KMS-11 (cell line): ENCODE measurements around the gene RAET1L.

Experiments
- H2AFZ ChIP-seq: fragments of 200-600 bp; sonication (generic); 2 replicates; pipeline ENCODE4 v1.6.1; 2016; ENCODE audit warnings: antibody characterized with exemption, mixed run types, low read depth
- H3K27ac ChIP-seq: fragments of 200-600 bp; sonication (generic); 2 replicates; pipeline ENCODE4 v1.6.1; 2016; ENCODE audit warnings: mild to moderate bottlenecking, mixed run types
- H3K27me3 ChIP-seq: fragments of 200-600 bp; sonication (generic); 2 replicates; pipeline ENCODE4 v1.6.1; 2017; ENCODE audit warnings: mild to moderate bottlenecking, low read depth, mixed run types, moderate library complexity; ENCODE audit not compliant: insufficient read depth
- H3K36me3 ChIP-seq: fragments of 200-600 bp; sonication (generic); 2 replicates; pipeline ENCODE4 v1.6.1; 2017; ENCODE audit warnings: mild to moderate bottlenecking, mixed run types; ENCODE audit not compliant: insufficient read depth
- H3K4me1 ChIP-seq: fragments of 200-600 bp; sonication (generic); 2 replicates; pipeline ENCODE4 v1.6.1; 2016; ENCODE audit warnings: mild to moderate bottlenecking, low read depth, mixed run types; ENCODE audit not compliant: poor library complexity, severe bottlenecking
- H3K4me2 ChIP-seq: fragments of 200-600 bp; sonication (generic); 2 replicates; pipeline ENCODE4 v1.7.0; 2016; ENCODE audit warnings: mild to moderate bottlenecking, mixed run types
- H3K4me3 ChIP-seq: fragments of 200-600 bp; sonication (generic); IDR thresholded peaks from 2 replicates; pipeline ENCODE4 v1.6.1; 2017; ENCODE audit warnings: low read depth, low read length, mixed read lengths; ENCODE audit not compliant: insufficient read depth
- H3K79me2 ChIP-seq: fragments of 200-600 bp; sonication (generic); 2 replicates; pipeline ENCODE4 v1.6.1; 2016; ENCODE audit warnings: low read depth, mixed run types; ENCODE audit not compliant: insufficient read depth
- H3K9ac ChIP-seq: fragments of 200-600 bp; sonication (generic); 2 replicates; pipeline ENCODE4 v1.6.1; 2016; ENCODE audit warnings: mild to moderate bottlenecking, mixed run types
- H4K20me1 ChIP-seq: fragments of 200-600 bp; sonication (generic); 2 replicates; pipeline ENCODE4 v1.6.1; 2016; ENCODE audit warnings: mild to moderate bottlenecking, mixed run types; ENCODE audit not compliant: insufficient read depth
- CTCF ChIP-seq: fragments of 200-600 bp; sonication (generic); conservative IDR thresholded peaks from 2 replicates; pipeline ENCODE4 v1.6.1; 2017; ENCODE audit warnings: low read depth, mild to moderate bottlenecking, antibody characterized with exemption, low read length, moderate library complexity, mixed read lengths

The RAET1L gene

GRCh38 chr6:150029276-150029675 lies 3.9 kb upstream of the RAET1L start:
- Histone ChIP-seq H3K4me1 (no peaks in the 10 kb centered on the region), H3K4me2 (no peak overlapping the region), H3K27ac (no peak overlapping the region), H3K36me3 (no peaks in the 10 kb centered on the region), H3K4me3 (no peak overlapping the region), H4K20me1 (no peaks in the 10 kb centered on the region), H3K79me2 (no peaks in the 10 kb centered on the region), H3K9ac (no peak overlapping the region), H3K27me3 (no peaks in the 10 kb centered on the region), H2AFZ (no peak overlapping the region)
- TF ChIP-seq CTCF = no peak

GRCh38 chr6:150028799-150029198 lies 3.5 kb upstream of the RAET1L start:
- no peaks in the 10 kb centered on the region for H3K4me1 ChIP-seq
- no peaks in the 10 kb centered on the region for H3K36me3 ChIP-seq
- no peak for TF ChIP-seq CTCF
- H3K9ac ChIP-seq = no peak overlapping the region
- H3K27ac ChIP-seq = no peak overlapping the region
- no peak overlapping the region for H2AFZ ChIP-seq
- H4K20me1 ChIP-seq = no peaks in the 10 kb centered on the region
- no peaks in the 10 kb centered on the region for H3K27me3 ChIP-seq
- no peak overlapping the region for H3K4me2 ChIP-seq
- H3K4me3 ChIP-seq = no peak overlapping the region
- no peaks in the 10 kb centered on the region for H3K79me2 ChIP-seq

GRCh38 chr6:150027806-150028565 lies 2.7 kb upstream of the RAET1L start:
- no peak for TF ChIP-seq CTCF
- Histone ChIP-seq H3K4me2 (no peak overlapping the region), H3K79me2 (no peaks in the 10 kb centered on the region), H3K36me3 (no peaks in the 10 kb centered on the region), H3K27ac (no peak overlapping the region), H3K4me3 (no peak overlapping the region), H3K27me3 (no peaks in the 10 kb centered on the region), H3K9ac (no peak overlapping the region), H4K20me1 (no peaks in the 10 kb centered on the region), H2AFZ (no peak overlapping the region), H3K4me1 (no peaks in the 10 kb centered on the region)

- Histone ChIP-seq H3K36me3 (no peaks in the 10 kb centered on the region), H4K20me1 (no peaks in the 10 kb centered on the region), H2AFZ (no peak overlapping the region), H3K4me1 (no peaks in the 10 kb centered on the region), H3K9ac (no peak overlapping the region), H3K79me2 (no peaks in the 10 kb centered on the region), H3K4me3 (no peak overlapping the region), H3K27ac (no peak overlapping the region), H3K27me3 (no peaks in the 10 kb centered on the region), H3K4me2 (no peak overlapping the region)
- TF ChIP-seq CTCF = no peak
Observed at GRCh38 chr6:150026976-150027805, 1.9 kb upstream of the RAET1L start.
